Measurements from ENCODE around the gene PIK3IP1. TPM values are rescaled to one million over a fixed set of nuclear protein-coding genes. Genes with fewer than 3 reads are reported as not detected.

The PIK3IP1 gene
- total and polyA plus RNA-seq, 9 donors = 10.8 to 48.9 (median 22.3) TPM

- Histone ChIP-seq H3K9me3 (no peaks in the 10 kb centered on the region), H3K27me3 (no peaks in the 10 kb centered on the region), H3K4me1 (ENCODE audit: insufficient read depth) (peaks cover 2% of the 10 kb centered on the region), H3K4me3 (no peak overlapping the region), H3K27ac (no peak overlapping the region), H3K36me3 (no peaks in the 10 kb centered on the region)
- intact Hi-C loops (cut with DNase I) = no loop called here
- no peak for TF ChIP-seq POLR2A (IDR thresholded peaks at IDR 0.05)
- TF ChIP-seq EP300 (IDR thresholded peaks at IDR 0.05) = no peak
- TF ChIP-seq, protein P1, sequence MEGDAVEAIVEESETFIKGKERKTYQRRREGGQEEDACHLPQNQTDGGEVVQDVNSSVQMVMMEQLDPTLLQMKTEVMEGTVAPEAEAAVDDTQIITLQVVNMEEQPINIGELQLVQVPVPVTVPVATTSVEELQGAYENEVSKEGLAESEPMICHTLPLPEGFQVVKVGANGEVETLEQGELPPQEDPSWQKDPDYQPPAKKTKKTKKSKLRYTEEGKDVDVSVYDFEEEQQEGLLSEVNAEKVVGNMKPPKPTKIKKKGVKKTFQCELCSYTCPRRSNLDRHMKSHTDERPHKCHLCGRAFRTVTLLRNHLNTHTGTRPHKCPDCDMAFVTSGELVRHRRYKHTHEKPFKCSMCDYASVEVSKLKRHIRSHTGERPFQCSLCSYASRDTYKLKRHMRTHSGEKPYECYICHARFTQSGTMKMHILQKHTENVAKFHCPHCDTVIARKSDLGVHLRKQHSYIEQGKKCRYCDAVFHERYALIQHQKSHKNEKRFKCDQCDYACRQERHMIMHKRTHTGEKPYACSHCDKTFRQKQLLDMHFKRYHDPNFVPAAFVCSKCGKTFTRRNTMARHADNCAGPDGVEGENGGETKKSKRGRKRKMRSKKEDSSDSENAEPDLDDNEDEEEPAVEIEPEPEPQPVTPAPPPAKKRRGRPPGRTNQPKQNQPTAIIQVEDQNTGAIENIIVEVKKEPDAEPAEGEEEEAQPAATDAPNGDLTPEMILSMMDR (IDR thresholded peaks at IDR 0.05) = no peak
- DNase-seq = no peak
Observed at GRCh38 chr22:31308181-31308580, 15.9 kb upstream of the PIK3IP1 start.

GRCh38 chr22:31305194-31305593, 12.9 kb upstream of the PIK3IP1 start:
- Histone ChIP-seq H3K9me3 (no peaks in the 10 kb centered on the region), H3K27ac (no peak overlapping the region), H3K4me3 (no peak overlapping the region), H3K27me3 (no peaks in the 10 kb centered on the region), H3K4me1 (ENCODE audit: insufficient read depth) (peaks cover 8% of the 10 kb centered on the region), H3K36me3 (no peaks in the 10 kb centered on the region)
- no peak for TF ChIP-seq EP300 (IDR thresholded peaks at IDR 0.05)
- TF ChIP-seq POLR2A (IDR thresholded peaks at IDR 0.05) = no peak
- TF ChIP-seq, protein P1 (IDR thresholded peaks at IDR 0.05) = no peak
- WGBS, 3 donors = 88 to 96% (median 92%) methylated on average over 3 of the region's 3 CpGs
- DNase-seq = no peak
- intact Hi-C loops (cut with DNase I) = no loop called here

GRCh38 chr22:31302537-31302936, 10.2 kb upstream of the PIK3IP1 start:
- no peak overlapping the region for H3K4me3 ChIP-seq
- DNase-seq = no peak
- intact Hi-C loops (cut with DNase I) = no loop called here
- H3K4me1 ChIP-seq (ENCODE audit: insufficient read depth) = peaks cover 9% of the 10 kb centered on the region
- no peaks in the 10 kb centered on the region for H3K36me3 ChIP-seq
- no peak overlapping the region for H3K27ac ChIP-seq
- no peaks in the 10 kb centered on the region for H3K9me3 ChIP-seq
- TF ChIP-seq, protein P1 (IDR thresholded peaks at IDR 0.05) = no peak
- TF ChIP-seq POLR2A (IDR thresholded peaks at IDR 0.05) = no peak
- no peak for TF ChIP-seq EP300 (IDR thresholded peaks at IDR 0.05)
- WGBS, 3 donors = 86 to 93% (median 87%) methylated on average over 3 of the region's 3 CpGs
- H3K27me3 ChIP-seq = no peaks in the 10 kb centered on the region

DNA sequence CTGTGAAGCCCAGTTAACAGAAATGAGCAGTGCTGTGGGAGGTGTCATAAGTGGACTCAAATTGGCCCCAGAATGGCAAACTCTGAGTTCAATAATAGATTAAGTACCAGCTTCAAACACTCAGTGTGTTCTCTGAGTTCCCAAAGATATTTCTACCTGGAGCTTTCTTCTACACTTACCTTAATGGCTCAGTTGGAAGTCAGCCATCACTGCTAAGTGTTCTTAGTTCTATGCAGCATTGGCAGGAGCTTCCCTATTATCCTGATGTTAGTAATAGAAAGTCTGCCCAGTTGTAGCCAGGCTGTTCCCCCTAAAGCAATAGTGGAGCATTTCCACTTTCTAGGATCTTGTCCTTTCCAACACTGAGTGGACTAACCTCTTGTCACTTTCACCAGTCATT, 9.7 kb upstream of the PIK3IP1 start:
- no peak for TF ChIP-seq EP300 (IDR thresholded peaks at IDR 0.05)
- TF ChIP-seq, protein P1 (IDR thresholded peaks at IDR 0.05) = no peak
- TF ChIP-seq POLR2A (IDR thresholded peaks at IDR 0.05) = no peak
- no peak overlapping the region for H3K4me3 ChIP-seq
- H3K9me3 ChIP-seq = no peaks in the 10 kb centered on the region
- no peak for DNase-seq
- no peaks in the 10 kb centered on the region for H3K36me3 ChIP-seq
- intact Hi-C loops (cut with DNase I) = no loop called here
- no peaks in the 10 kb centered on the region for H3K27me3 ChIP-seq
- H3K27ac ChIP-seq = no peak overlapping the region
- H3K4me1 ChIP-seq (ENCODE audit: insufficient read depth) = peaks cover 9% of the 10 kb centered on the region

DNA sequence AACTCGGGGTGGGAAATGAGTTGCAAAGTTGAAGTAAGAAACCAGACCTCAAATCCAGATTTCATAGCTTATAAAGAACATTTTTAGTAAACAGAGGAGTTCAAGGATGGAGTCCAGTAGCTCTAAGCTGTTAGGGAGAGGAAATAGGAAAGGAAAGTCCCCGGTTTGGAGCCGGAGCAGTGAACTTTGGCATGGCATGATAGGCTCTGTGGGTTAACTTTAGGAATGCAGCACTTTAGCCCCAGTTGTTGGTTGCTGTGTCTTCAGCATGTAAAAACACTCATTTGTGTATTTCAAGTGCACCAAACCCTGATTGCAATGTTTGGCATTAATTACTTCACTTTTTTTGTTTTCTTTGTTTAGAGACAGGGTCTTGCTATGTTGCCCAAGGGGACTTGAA, 8.6 kb upstream of the PIK3IP1 start:
- no peaks in the 10 kb centered on the region for H3K9me3 ChIP-seq
- 8 to 25% (median 9%) methylated on average over 3 of the region's 3 CpGs for WGBS, 3 donors
- intact Hi-C loops (cut with DNase I) = no loop called here

More for the DNA sequence above, 8.6 kb upstream of the PIK3IP1 start:
- peaks cover 9% of the 10 kb centered on the region for H3K4me1 ChIP-seq (ENCODE audit: insufficient read depth)
- no peak for DNase-seq
- no peak overlapping the region for H3K4me3 ChIP-seq
- TF ChIP-seq, protein P1 (IDR thresholded peaks at IDR 0.05) = no peak
- TF ChIP-seq POLR2A (IDR thresholded peaks at IDR 0.05) (no peak), EP300 (IDR thresholded peaks at IDR 0.05) (no peak)
- peak overlapping the region; percentile 21 to 62 for H3K27ac ChIP-seq
- H3K27me3 ChIP-seq = no peaks in the 10 kb centered on the region
- no peaks in the 10 kb centered on the region for H3K36me3 ChIP-seq
